Epithelial cell of esophagus (primary cell): ENCODE measurements around the gene CSMD2.

ENCODE experiments used
- DNase-seq: peaks from one replicate; pipeline ENCODE4 v3.0.0; 2010; ENCODE audit warnings: low read depth
- H3K4me3 ChIP-seq: 2 replicates; pipeline ENCODE4 v1.5.1; 2011; ENCODE audit warnings: mild to moderate bottlenecking, low read length, control low read depth
- CTCF ChIP-seq: IDR thresholded peaks from 2 replicates; pipeline ENCODE4 v1.5.1; 2011; ENCODE audit warnings: low read depth, mild to moderate bottlenecking, low read length, control low read depth, inconsistent platforms; ENCODE audit not compliant: insufficient read depth; ENCODE audit errors: missing control alignments

Gene CSMD2

GRCh38 chr1:33643216-33643615, 521.8 kb downstream of the CSMD2 start:
- no peak overlapping the region for H3K4me3 ChIP-seq
- DNase-seq, result no peak
- TF ChIP-seq CTCF, result no peak

- no peak overlapping the region for H3K4me3 ChIP-seq
- DNase-seq, result peak; percentile 44
- TF ChIP-seq CTCF, result peak; percentile 42
These were observed 523.8 kb downstream of the CSMD2 start for GRCh38 chr1:33641104-33641830.

- DNase-seq, result no peak
- no peak for TF ChIP-seq CTCF
- H3K4me3 ChIP-seq, result no peak overlapping the region
These were observed 524.8 kb downstream of the CSMD2 start for GRCh38 chr1:33640114-33640660.

GRCh38 chr1:33637846-33638440, 527.1 kb downstream of the CSMD2 start:
- no peak overlapping the region for H3K4me3 ChIP-seq
- no peak for DNase-seq
- TF ChIP-seq CTCF, result no peak

GRCh38 chr1:33636209-33636608, 528.8 kb downstream of the CSMD2 start:
- no peak for TF ChIP-seq CTCF
- no peak overlapping the region for H3K4me3 ChIP-seq
- DNase-seq, result no peak

GRCh38 chr1:33635336-33636012, 529.6 kb downstream of the CSMD2 start:
- no peak for TF ChIP-seq CTCF
- no peak overlapping the region for H3K4me3 ChIP-seq
- no peak for DNase-seq

GRCh38 chr1:33634806-33635205, 530.2 kb downstream of the CSMD2 start:
- no peak overlapping the region for H3K4me3 ChIP-seq
- peak; percentile 32 for DNase-seq
- TF ChIP-seq CTCF, result peak; percentile 54
